ENCODE data around the gene CRACR2B.

Gene CRACR2B

DNA sequence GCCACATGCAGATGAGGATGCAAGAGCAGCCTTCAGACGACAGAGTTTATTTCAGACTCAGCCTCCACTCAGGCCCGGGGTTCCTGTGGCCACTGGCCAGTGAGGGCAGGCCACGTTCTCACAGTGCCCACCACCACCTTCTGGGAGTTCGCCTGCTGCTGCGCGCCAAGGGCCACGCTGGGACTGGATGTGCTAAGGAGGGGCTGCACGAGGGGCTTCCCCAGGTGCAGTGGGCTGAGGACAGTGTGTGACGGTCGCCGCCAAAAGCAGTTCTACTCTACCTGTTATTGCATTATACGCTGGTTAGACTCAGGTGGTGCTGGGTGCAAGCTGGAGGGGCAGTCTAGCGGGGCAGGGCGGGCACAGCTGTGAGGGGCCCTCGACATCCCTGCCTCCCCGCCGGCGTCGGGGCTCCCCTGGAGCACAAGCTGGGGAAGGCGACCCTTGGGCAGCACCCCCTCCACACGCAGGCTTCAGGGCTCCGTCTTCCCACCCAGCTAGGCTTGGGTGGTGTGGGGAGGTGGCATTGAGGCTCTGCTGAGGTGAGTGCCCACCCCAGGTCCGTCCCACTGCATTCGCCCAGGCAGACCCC, 40.5 kb upstream of the CRACR2B start:
- DNase-seq (ENCODE audit: low spot score), result no peak
- TF ChIP-seq CTCF (IDR thresholded peaks at IDR 0.05; ENCODE audit: extremely low read depth, missing control alignments), result no peak

DNA sequence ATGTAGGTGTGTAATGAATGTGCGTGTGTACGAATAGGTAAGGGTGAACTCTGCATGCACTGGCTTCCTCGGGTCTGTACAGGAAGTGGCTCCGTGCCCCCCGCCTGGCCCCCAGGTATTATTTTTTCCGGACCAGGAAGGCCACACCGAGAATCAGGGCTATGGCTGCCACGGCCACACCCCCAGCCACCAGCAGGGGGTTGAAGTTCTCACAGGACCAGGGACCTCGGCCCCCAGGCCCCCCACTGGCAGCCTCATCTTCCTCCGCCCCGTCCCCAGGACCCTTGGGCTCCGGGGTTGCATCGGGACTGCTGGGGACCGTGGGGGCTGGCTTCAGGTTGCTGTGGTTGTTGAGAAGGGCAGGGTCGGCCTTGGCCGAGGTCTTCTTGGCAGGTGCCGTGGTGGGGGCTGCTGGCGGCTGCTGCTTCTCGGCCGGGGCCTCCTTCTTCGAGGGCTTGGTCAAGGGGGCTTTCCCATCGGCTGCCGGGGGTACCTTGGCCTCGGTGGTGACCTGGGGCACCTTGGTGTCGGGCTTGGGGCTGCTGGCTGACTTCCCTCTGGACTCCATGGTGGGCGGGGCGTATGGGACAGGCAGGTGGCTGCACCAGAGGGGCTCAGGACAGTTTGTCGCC, 39.6 kb upstream of the CRACR2B start:
- no peak for TF ChIP-seq CTCF (IDR thresholded peaks at IDR 0.05; ENCODE audit: extremely low read depth, missing control alignments)
- DNase-seq (ENCODE audit: low spot score), result no peak

DNA sequence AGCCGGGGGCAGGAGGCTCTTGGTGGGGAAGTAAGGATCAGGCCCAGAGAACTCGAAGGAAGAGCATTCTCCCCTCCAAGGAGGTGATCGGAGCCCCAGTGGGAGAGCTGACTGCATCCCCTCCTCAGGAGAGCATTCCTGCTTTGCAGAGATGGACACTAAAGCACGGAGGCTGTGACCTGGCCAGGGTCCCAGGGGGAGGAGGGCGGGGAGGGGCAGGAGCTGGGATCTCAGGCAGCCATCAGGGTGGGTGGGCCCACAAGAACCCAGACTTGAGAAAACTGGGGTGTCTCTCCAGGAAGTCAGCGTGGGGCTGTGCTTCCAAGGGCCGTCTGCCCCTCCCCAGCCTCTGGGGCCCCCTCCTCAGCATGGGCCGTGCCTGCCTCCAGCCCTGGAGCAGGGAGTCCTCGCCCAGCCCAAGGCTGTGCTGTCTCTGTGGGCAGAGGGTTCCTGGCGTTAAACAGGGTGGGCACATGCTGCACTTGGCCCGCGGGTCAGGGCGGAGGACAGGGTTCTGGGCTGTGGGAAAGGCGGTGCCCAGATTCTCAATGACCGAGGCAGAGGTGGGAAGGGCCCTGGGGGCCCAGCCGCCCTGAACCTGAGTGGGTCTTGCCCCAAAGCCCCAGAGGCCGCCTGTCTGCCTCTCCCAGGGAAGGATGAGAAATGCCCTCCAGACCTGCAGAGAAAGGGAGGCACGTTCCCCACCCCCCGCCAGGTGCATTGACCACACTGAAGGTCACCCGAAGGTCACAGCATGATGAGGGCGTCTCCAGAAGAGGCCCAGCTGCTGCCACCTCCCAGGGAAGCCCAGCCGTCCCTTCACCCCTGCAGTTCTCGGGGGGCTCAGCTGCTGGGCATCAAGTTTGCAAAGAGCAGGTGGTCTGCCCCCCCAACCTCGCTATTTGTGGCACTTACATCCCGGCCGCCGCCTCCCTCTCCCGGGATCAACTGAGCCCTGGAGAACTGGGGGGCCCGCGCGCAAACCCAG, 38.5 kb upstream of the CRACR2B start:
- TF ChIP-seq CTCF (IDR thresholded peaks at IDR 0.05; ENCODE audit: extremely low read depth, missing control alignments), result no peak
- DNase-seq (ENCODE audit: low spot score), result no peak

DNA sequence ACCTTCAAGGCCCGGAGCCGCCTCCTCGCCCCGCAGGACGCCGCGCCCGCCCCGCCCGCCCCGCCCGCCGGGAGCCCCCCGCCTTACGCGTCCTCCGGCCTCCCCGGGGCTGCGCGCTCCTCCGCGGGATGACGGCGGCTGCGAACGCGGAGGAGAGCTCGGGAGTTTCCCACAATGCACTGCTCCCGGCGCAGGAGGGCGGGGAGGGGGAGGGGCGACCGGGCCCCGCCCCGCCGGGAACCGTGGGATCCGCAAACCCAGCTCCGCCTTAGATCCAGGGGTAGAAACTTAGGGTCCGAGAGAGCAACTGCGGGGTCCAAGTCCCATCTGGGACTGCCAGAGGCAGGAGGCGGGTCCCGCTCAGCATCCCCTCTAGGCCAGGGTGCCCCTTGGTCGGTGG, 37.8 kb upstream of the CRACR2B start, which contains the start of gene CEND1:
Gene CEND1 (minus strand): TSS at position 148 of the 400 bp plus-strand sequence. CDS start 1,514 bp downstream, outside the sequence.
- peak; percentile 87 for DNase-seq (ENCODE audit: low spot score)
- TF ChIP-seq CTCF (IDR thresholded peaks at IDR 0.05; ENCODE audit: extremely low read depth, missing control alignments), result no peak

- TF ChIP-seq CTCF (IDR thresholded peaks at IDR 0.05; ENCODE audit: extremely low read depth, missing control alignments), result no peak
- DNase-seq (ENCODE audit: low spot score), result no peak
Measured at GRCh38 chr11:790721-791564, 36.8 kb upstream of the CRACR2B start.

GRCh38 chr11:791658-792534, 35.8 kb upstream of the CRACR2B start:
- no peak for TF ChIP-seq CTCF (IDR thresholded peaks at IDR 0.05; ENCODE audit: extremely low read depth, missing control alignments)
- no peak for DNase-seq (ENCODE audit: low spot score)

All from GM20000 (cell line).